ENCODE measurements around the gene TFB2M. TPM values are rescaled to one million over a fixed set of nuclear protein-coding genes. Genes with fewer than 3 reads are reported as not detected.
A peak's percentile ranks its signal among the peaks of the same experiment; 100 is the strongest.

TFB2M gene
- total and polyA plus RNA-seq, 2 of the 13 experiments (the other 11 are each of a cell fraction or from before 2014, with no cell fraction given): 15.7 to 31.4 TPM

DNA sequence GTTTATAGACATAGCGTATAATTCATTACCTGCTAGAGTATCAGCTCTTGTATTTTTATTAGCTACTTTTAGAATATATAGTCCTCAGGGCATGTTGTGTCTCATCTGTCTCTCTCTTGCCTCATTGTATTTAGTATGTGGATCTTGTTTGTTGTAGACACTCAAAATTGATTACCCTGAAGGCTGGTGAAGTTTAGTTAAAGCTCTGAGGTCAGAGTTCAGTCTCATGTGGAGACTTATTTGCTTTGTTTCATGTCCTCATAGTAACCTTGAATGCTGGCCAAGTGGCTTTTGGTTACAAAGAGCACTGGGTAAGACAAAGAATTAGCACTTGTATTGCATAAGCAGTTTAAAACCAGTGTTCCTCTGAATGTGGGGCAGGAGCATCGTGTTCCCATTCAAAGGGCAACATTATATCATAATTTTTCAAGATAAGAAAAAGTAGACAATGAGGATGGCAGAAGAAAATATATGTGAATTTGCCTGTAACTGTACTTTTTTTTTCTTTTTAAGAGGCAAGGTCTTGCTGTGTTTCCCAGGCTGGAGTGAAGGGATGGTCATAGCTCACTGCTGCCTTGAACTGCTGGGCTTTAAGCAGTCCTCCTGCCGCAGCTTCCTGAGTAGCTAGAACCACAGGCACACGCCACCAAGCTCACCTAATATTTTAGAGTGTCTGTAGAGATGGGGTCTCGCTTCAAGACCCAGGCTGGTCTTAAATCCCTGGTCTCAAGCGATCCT, 17.6 kb upstream of the TFB2M start (continued):
- TF ChIP-seq, protein P1, sequence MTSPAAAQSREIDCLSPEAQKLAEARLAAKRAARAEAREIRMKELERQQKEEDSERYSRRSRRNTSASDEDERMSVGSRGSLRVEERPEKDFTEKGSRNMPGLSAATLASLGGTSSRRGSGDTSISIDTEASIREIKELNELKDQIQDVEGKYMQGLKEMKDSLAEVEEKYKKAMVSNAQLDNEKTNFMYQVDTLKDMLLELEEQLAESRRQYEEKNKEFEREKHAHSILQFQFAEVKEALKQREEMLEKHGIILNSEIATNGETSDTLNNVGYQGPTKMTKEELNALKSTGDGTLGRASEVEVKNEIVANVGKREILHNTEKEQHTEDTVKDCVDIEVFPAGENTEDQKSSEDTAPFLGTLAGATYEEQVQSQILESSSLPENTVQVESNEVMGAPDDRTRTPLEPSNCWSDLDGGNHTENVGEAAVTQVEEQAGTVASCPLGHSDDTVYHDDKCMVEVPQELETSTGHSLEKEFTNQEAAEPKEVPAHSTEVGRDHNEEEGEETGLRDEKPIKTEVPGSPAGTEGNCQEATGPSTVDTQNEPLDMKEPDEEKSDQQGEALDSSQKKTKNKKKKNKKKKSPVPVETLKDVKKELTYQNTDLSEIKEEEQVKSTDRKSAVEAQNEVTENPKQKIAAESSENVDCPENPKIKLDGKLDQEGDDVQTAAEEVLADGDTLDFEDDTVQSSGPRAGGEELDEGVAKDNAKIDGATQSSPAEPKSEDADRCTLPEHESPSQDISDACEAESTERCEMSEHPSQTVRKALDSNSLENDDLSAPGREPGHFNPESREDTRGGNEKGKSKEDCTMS (CRISPR knock-in tag; conservative IDR thresholded peaks at IDR 0.05): no peak
- TF ChIP-seq KLF11 (CRISPR knock-in tag; IDR thresholded peaks at IDR 0.05) (0 out of 2 replicates have a peak, but pooled peaks have one; percentile 73), SUZ12 (IDR thresholded peaks at IDR 0.05; ENCODE audit: low read depth, low read length) (no peak), SMC3 (IDR thresholded peaks at IDR 0.05; ENCODE audit: low read length) (peak; percentile 32; the same call in 1 of the 2 replicates), ZNF292 (CRISPR knock-in tag; IDR thresholded peaks at IDR 0.05; ENCODE audit: borderline replicate concordance, low read depth) (peak; percentile 44; the same call in 1 of the 2 replicates), NR2F1 (CRISPR knock-in tag; IDR thresholded peaks at IDR 0.05) (peak; percentile 92 to 96), TSC22D2 (CRISPR knock-in tag; IDR thresholded peaks at IDR 0.05; ENCODE audit: borderline replicate concordance) (no peak; the same call in 1 of the 2 replicates), KAT8 (CRISPR knock-in tag; IDR thresholded peaks at IDR 0.05) (peak; percentile 70), ZNF414 (CRISPR knock-in tag; IDR thresholded peaks at IDR 0.05) (no peak), WIZ (CRISPR knock-in tag; IDR thresholded peaks at IDR 0.05) (no peak), TBL1XR1 (IDR thresholded peaks at IDR 0.05; ENCODE audit: borderline replicate concordance, low read length, partially characterized antibody) (peak; percentile 85), U2AF1 (optimal IDR thresholded peaks at IDR 0.05; ENCODE audit: low read depth, low read length) (no peak), ZNF749 (CRISPR knock-in tag; IDR thresholded peaks at IDR 0.05; ENCODE audit: borderline replicate concordance) (no peak), TRIM24 (CRISPR knock-in tag; IDR thresholded peaks at IDR 0.05) (no peak), ZNF281 (CRISPR knock-in tag; IDR thresholded peaks at IDR 0.05; ENCODE audit: borderline replicate concordance) (peak; percentile 54; the same call in 1 of the 2 replicates)
